OCI-LY1 (cell line): ENCODE results near the gene PBX3.

Experiments used
- H2AFZ ChIP-seq: fragments of 200-600 bp; sonication (generic), shearing (Covaris generic); 2 replicates; pipeline ENCODE4 v1.6.0; 2014; ENCODE audit warnings: antibody characterized with exemption, mild to moderate bottlenecking, low read length
- H3F3A ChIP-seq: fragments of 200-600 bp; sonication (generic), shearing (Covaris generic); 2 replicates; pipeline ENCODE4 v1.6.0; 2014; ENCODE audit warnings: mild to moderate bottlenecking, antibody characterized with exemption, low read length, moderate library complexity; ENCODE audit not compliant: insufficient read depth
- H3K27ac ChIP-seq: fragments of 200-600 bp; sonication (generic); 2 replicates; pipeline ENCODE4 v1.5.1; 2014; ENCODE audit warnings: low read length, mixed run types, mild to moderate bottlenecking, low read depth; ENCODE audit not compliant: poor library complexity, severe bottlenecking
- H3K27me3 ChIP-seq: fragments of 200-600 bp; sonication (generic); 2 replicates; pipeline ENCODE4 v1.6.0; 2014; ENCODE audit warnings: antibody characterized with exemption, mild to moderate bottlenecking, low read length, moderate library complexity; ENCODE audit not compliant: insufficient read depth
- H3K36me3 ChIP-seq: fragments of 200-600 bp; sonication (generic); 2 replicates; pipeline ENCODE4 v1.6.1; 2014; ENCODE audit warnings: mild to moderate bottlenecking, antibody characterized with exemption, low read length, moderate library complexity, mixed read lengths; ENCODE audit not compliant: insufficient read depth
- H3K4me1 ChIP-seq: fragments of 200-600 bp; sonication (generic); 2 replicates; pipeline ENCODE4 v1.5.1; 2014; ENCODE audit warnings: mild to moderate bottlenecking, low read length, moderate library complexity; ENCODE audit not compliant: insufficient read depth, severe bottlenecking
- H3K4me2 ChIP-seq: fragments of 200-600 bp; sonication (generic), shearing (Covaris generic); 2 replicates; pipeline ENCODE4 v1.6.1; 2014; ENCODE audit warnings: low read length
- H3K4me3 ChIP-seq: fragments of 200-600 bp; sonication (generic); 2 replicates; pipeline ENCODE4 v1.5.1; 2014; ENCODE audit warnings: low read length, low read depth, mild to moderate bottlenecking, mixed read lengths; ENCODE audit not compliant: poor library complexity, severe bottlenecking
- H3K79me2 ChIP-seq: fragments of 200-600 bp; shearing (Covaris generic); 2 replicates; pipeline ENCODE4 v1.6.1; 2016; ENCODE audit warnings: mixed run types, low read length, mixed read lengths; ENCODE audit not compliant: insufficient read depth
- H3K9ac ChIP-seq: fragments of 200-600 bp; sonication (generic), shearing (Covaris generic); 2 replicates; pipeline ENCODE4 v1.6.1; 2014; ENCODE audit warnings: mild to moderate bottlenecking, low read length, mixed read lengths
- H3K9me2 ChIP-seq: fragments of 200-600 bp; sonication (generic), shearing (Covaris generic); 2 replicates; pipeline ENCODE4 v1.6.1; 2014; ENCODE audit warnings: low read depth, mild to moderate bottlenecking, low read length, mixed read lengths
- H3K9me3 ChIP-seq: fragments of 200-600 bp; shearing (Covaris generic); 2 replicates; pipeline ENCODE4 v1.6.1; 2014; ENCODE audit warnings: low read length, mixed read lengths
- H4K20me1 ChIP-seq: fragments of 200-600 bp; sonication (generic), shearing (Covaris generic); 2 replicates; pipeline ENCODE4 v1.6.0; 2016; ENCODE audit warnings: mild to moderate bottlenecking, low read length; ENCODE audit not compliant: insufficient read depth
- CTCF ChIP-seq: fragments of 200-600 bp; sonication (generic), shearing (Covaris generic); IDR thresholded peaks from 2 replicates; pipeline ENCODE4 v1.5.1; 2017; ENCODE audit warnings: mild to moderate bottlenecking, antibody characterized with exemption, low read length, moderate library complexity, mixed read lengths
- EZH2 ChIP-seq: fragments of 200-600 bp; sonication (generic), shearing (Covaris generic); IDR thresholded peaks from 2 replicates; pipeline ENCODE4 v1.8.0; 2017; ENCODE audit warnings: borderline replicate concordance, mixed run types, mild to moderate bottlenecking, antibody characterized with exemption, low read length, moderate library complexity, mixed read lengths

PBX3 gene

DNA sequence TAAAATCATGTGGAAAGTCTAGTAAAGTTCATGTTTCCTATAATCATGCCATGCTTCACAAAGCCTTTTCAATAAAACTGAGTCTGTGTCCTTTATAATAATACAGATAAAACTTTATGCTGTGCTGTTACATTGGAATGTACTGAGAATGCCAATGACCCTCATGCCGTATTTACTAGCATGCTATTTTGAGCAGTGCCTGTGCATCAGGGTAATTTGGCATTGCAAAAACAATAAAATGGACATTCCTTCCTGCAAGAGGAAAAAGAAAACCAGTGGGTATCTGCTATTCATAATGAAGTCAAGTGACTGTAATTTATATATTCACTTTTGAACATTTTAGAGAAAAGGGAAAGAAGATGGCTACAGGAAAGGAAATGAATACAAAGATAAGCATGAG, 159.0 kb downstream of the PBX3 start:
- H3K79me2 ChIP-seq = no peaks in the 10 kb centered on the region
- H2AFZ ChIP-seq = no peak overlapping the region
- H3K9me2 ChIP-seq = no peaks in the 10 kb centered on the region
- H3K4me3 ChIP-seq = no peak overlapping the region
- no peaks in the 10 kb centered on the region for H3F3A ChIP-seq
- no peaks in the 10 kb centered on the region for H4K20me1 ChIP-seq
- no peaks in the 10 kb centered on the region for H3K9me3 ChIP-seq
- H3K4me1 ChIP-seq = peaks cover 9% of the 10 kb centered on the region
- no peak overlapping the region for H3K4me2 ChIP-seq
- no peaks in the 10 kb centered on the region for H3K27me3 ChIP-seq
- H3K9ac ChIP-seq = no peak overlapping the region
- TF ChIP-seq CTCF = no peak
- no peak for TF ChIP-seq EZH2
- no peaks in the 10 kb centered on the region for H3K36me3 ChIP-seq
- H3K27ac ChIP-seq = no peak overlapping the region

- no peak overlapping the region for H3K4me3 ChIP-seq
- peaks cover 9% of the 10 kb centered on the region for H3K4me1 ChIP-seq
- H3K27me3 ChIP-seq = no peaks in the 10 kb centered on the region
- no peaks in the 10 kb centered on the region for H4K20me1 ChIP-seq
- no peak overlapping the region for H3K9ac ChIP-seq
- H2AFZ ChIP-seq = no peak overlapping the region
- TF ChIP-seq EZH2 (no peak), CTCF (no peak)
- no peaks in the 10 kb centered on the region for H3K79me2 ChIP-seq
- H3K9me3 ChIP-seq = no peaks in the 10 kb centered on the region
- no peaks in the 10 kb centered on the region for H3K9me2 ChIP-seq
- H3K27ac ChIP-seq = no peak overlapping the region
- H3F3A ChIP-seq = no peaks in the 10 kb centered on the region
- H3K4me2 ChIP-seq = no peak overlapping the region
- no peaks in the 10 kb centered on the region for H3K36me3 ChIP-seq
Observed at GRCh38 chr9:125906893-125907292, 159.7 kb downstream of the PBX3 start.

GRCh38 chr9:125908136-125908535, 161.0 kb downstream of the PBX3 start:
- no peak overlapping the region for H3K4me2 ChIP-seq
- H3K4me1 ChIP-seq = peaks cover 9% of the 10 kb centered on the region
- H3K9ac ChIP-seq = no peak overlapping the region
- no peaks in the 10 kb centered on the region for H3F3A ChIP-seq
- H3K4me3 ChIP-seq = no peak overlapping the region
- H3K36me3 ChIP-seq = no peaks in the 10 kb centered on the region
- H3K27ac ChIP-seq = no peak overlapping the region
- TF ChIP-seq CTCF (no peak), EZH2 (no peak)
- H2AFZ ChIP-seq = no peak overlapping the region
- no peaks in the 10 kb centered on the region for H3K9me3 ChIP-seq
- H3K9me2 ChIP-seq = no peaks in the 10 kb centered on the region
- no peaks in the 10 kb centered on the region for H3K27me3 ChIP-seq
- no peaks in the 10 kb centered on the region for H4K20me1 ChIP-seq
- no peaks in the 10 kb centered on the region for H3K79me2 ChIP-seq
